Raji (cell line): ENCODE data around the gene HEPH.

ENCODE experiments used
- POLR2A ChIP-seq: IDR thresholded peaks from 2 replicates; pipeline ENCODE4 v1.6.1; 2011; ENCODE audit warnings: low read depth, low read length, control low read depth; ENCODE audit not compliant: insufficient read depth

HEPH gene

GRCh38 chrX:66200855-66201795 lies 37.1 kb downstream of the HEPH start:
- TF ChIP-seq POLR2A, result no peak

DNA sequence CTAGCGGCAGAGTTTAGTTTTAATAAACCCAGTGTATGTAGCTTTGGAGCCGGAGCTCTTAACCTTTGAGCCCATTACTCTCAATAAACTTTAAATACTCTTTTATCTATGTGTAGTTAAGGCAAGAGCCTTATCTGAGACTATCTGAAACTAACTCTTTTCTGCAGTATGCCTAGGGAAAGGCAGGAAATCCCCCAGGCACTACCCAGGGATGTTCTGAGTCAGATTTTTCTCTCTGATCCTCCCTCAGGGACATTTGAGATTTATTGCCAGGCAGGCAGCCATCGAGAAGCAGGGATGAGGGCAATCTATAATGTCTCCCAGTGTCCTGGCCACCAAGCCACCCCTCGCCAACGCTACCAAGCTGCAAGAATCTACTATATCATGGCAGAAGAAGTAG lies 39.1 kb downstream of the HEPH start:
- no peak for TF ChIP-seq POLR2A

DNA sequence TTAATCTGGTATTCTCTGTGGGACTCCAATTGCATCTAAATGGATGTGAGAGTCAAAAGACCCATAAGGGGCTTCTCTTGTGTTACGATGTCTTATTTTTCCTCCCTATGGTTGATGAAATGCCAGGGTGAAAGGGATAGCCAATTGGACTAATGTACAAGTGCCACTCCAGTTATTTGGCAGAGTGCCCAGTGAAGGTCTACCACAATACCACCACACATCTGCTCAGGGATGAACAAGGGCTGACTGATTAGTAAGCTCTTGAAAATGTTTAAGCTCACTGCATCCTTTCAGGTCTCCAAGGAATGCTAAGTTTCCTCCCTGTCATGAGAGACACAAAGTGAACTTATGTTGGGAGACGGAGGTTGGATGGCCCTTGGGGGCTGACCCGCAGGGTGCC lies 57.8 kb downstream of the HEPH start:
- no peak for TF ChIP-seq POLR2A

DNA sequence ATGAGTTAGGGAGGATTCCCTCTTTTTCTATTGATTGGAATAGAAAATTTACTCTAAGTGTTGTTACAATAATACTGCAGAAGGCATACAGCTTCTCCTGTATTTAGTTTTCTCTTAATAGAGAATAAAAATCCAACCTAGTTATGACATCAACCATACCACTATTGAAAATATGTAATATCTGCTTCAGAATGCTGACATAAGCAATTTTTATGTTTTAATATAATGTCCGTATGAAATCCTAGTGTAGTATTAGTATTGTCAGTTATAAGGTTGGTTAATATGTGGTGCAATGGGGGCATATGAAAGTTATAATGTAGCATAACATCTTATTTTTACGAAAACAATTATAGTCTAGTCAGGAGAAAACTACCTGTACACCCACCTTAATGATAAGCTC lies 68.2 kb downstream of the HEPH start:
- no peak for TF ChIP-seq POLR2A

GRCh38 chrX:66233209-66233608 lies 69.2 kb downstream of the HEPH start:
- TF ChIP-seq POLR2A, result no peak

DNA sequence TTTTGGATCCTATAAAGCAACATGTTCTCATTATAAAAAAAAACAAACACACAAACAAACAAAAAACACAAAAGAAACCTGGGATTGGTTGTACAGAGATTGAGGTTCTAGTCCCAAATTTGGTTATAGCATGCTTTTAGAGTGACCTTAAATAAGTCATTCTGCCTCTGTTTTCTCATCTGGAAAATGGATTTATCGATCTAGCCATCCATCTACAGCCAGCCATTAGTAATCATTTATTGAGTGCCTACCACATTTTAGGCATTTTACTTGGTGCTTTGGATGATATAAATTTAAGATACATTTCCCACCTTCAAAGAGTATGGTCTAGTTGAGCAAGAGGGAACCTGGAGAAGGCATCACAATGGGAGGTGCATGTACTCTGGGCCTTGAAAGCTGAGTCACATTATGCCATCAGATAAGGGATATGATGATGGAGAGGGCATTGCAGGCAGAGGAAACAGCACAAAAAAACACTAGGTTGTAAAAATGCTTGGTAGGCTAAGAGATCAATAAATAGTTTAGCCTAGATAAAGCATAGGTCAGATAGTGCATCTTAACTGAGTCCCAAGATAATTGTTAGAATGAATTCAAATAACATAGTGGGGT lies 91.4 kb downstream of the HEPH start:
- TF ChIP-seq POLR2A, result no peak

DNA sequence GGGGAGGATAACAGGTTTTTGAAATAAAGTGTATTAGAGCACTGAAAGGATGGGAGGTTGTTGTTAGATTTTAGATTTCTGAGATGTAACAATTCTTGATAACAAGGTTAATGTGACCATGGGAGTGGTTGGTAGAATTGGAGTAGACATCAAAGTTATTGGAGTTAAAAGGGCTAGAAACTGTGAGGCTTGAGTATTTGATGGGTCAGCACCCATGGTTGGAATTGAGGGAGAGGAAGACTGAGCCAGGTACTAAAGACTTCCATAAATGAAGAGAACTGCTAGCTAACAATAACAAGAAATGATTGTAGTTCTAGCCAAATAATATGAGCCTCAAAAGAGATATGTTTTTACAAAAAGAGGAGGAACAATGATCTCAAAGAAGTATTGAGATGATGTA lies 98.8 kb downstream of the HEPH start:
- no peak for TF ChIP-seq POLR2A
